Fibroblast of pulmonary artery (primary cell): ENCODE data around the gene TRIM47.

Source experiments
- DNase-seq: peaks from one replicate; pipeline ENCODE4 v3.0.0-alpha.2; 2010; ENCODE audit warnings: low read depth
- H3K4me3 ChIP-seq: replicated peaks from 2 replicates; pipeline ENCODE4 v1.5.1; 2011; ENCODE audit warnings: low read depth, mild to moderate bottlenecking, control low read depth, low read length, moderate library complexity
- CTCF ChIP-seq: IDR thresholded peaks from 2 replicates; pipeline ENCODE4 v1.5.1; 2011; ENCODE audit warnings: mild to moderate bottlenecking, control low read depth, low read length, inconsistent platforms; ENCODE audit errors: missing control alignments

Gene TRIM47

GRCh38 chr17:75915268-75915667 lies 36.9 kb upstream of the TRIM47 start:
- TF ChIP-seq CTCF, result no peak
- DNase-seq, result no peak
- H3K4me3 ChIP-seq, result no peak overlapping the region

- H3K4me3 ChIP-seq, result no peak overlapping the region
- TF ChIP-seq CTCF, result no peak
- DNase-seq, result no peak
These were observed 36.4 kb upstream of the TRIM47 start for GRCh38 chr17:75914643-75915267.

- TF ChIP-seq CTCF, result no peak
- no peak overlapping the region for H3K4me3 ChIP-seq
- DNase-seq, result no peak
These were observed 35.3 kb upstream of the TRIM47 start for GRCh38 chr17:75913537-75914210.

- TF ChIP-seq CTCF, result no peak
- no peak for DNase-seq
- H3K4me3 ChIP-seq, result no peak overlapping the region
These were observed 32.3 kb upstream of the TRIM47 start for GRCh38 chr17:75910699-75911098.

- no peak overlapping the region for H3K4me3 ChIP-seq
- no peak for TF ChIP-seq CTCF
- DNase-seq, result no peak
These were observed 31.5 kb upstream of the TRIM47 start for GRCh38 chr17:75909812-75910274.

- no peak for TF ChIP-seq CTCF
- no peak for DNase-seq
- no peak overlapping the region for H3K4me3 ChIP-seq
These were observed 30.9 kb upstream of the TRIM47 start for GRCh38 chr17:75909051-75909811.
